Peyer's patch (tissue), 4 donors: ENCODE measurements around the gene MT1X.

Source experiments
- CTCF ChIP-seq, 6 experiments: fragments of 450-650 bp in 4 of 6; fragments of 200-600 bp in 2 of 6; sonication (generic) in 1 of 6; IDR thresholded peaks; one replicate each; pipeline ENCODE4 v1.5.1; 2017 to 2019; ENCODE audit warnings: antibody characterized with exemption in 6 of 6, mild to moderate bottlenecking in 3 of 6, moderate library complexity in 1 of 6
- POLR2A ChIP-seq, 2 donors: fragments of 450-650 bp; IDR thresholded peaks; one replicate each; pipeline ENCODE4 v1.5.1; 2017; ENCODE audit warnings: antibody characterized with exemption in 2 of 2, mild to moderate bottlenecking in 2 of 2, moderate library complexity in 2 of 2

GRCh38 chr16:56649820-56650219 lies 32.5 kb upstream of the MT1X start:
- TF ChIP-seq CTCF (IDR thresholded peaks at IDR 0.05), result no peak
- no peak for TF ChIP-seq POLR2A (IDR thresholded peaks at IDR 0.05)
